HK-2 (cell line): ENCODE results near the gene RANGAP1.

Experiments used
- DNase-seq: peaks from one replicate; pipeline ENCODE4 v3.0.0-alpha.2; 2018; ENCODE audit not compliant: unreplicated experiment

The RANGAP1 gene

GRCh38 chr22:41257696-41258095 is 28.3 kb downstream of the RANGAP1 start:
- DNase-seq = no peak

GRCh38 chr22:41256254-41257253 is 29.4 kb downstream of the RANGAP1 start:
- DNase-seq = no peak

- DNase-seq = no peak
Measured at GRCh38 chr22:41254230-41254629, 31.8 kb downstream of the RANGAP1 start.

- DNase-seq = no peak
Measured at GRCh38 chr22:41252365-41252764, 33.6 kb downstream of the RANGAP1 start.

- DNase-seq = no peak
Measured at GRCh38 chr22:41250127-41250526, 35.9 kb downstream of the RANGAP1 start.

GRCh38 chr22:41249442-41249841 is 36.5 kb downstream of the RANGAP1 start:
- DNase-seq = no peak

GRCh38 chr22:41248758-41249157 is 37.2 kb downstream of the RANGAP1 start:
- DNase-seq = no peak

- DNase-seq = no peak
Measured at GRCh38 chr22:41248314-41248713, 37.7 kb downstream of the RANGAP1 start.

- no peak for DNase-seq
Measured at GRCh38 chr22:41247703-41248102, 38.3 kb downstream of the RANGAP1 start.

GRCh38 chr22:41245917-41246499 is 40.0 kb downstream of the RANGAP1 start:
- DNase-seq = no peak

- no peak for DNase-seq
Measured at GRCh38 chr22:41243361-41243760, 42.6 kb downstream of the RANGAP1 start.

- DNase-seq = no peak
Measured at GRCh38 chr22:41242396-41243117, 43.4 kb downstream of the RANGAP1 start.

GRCh38 chr22:41241133-41241676 is 44.8 kb downstream of the RANGAP1 start:
- DNase-seq = no peak

GRCh38 chr22:41240377-41241132 is 45.4 kb downstream of the RANGAP1 start, which contains the start of gene CHADL:
Gene CHADL (minus strand): TSS chr22:41240931. CDS start chr22:41240881, 50 bp downstream.
- DNase-seq = no peak

GRCh38 chr22:41239443-41240128 is 46.4 kb downstream of the RANGAP1 start:
- DNase-seq = no peak

GRCh38 chr22:41238570-41239442 is 47.2 kb downstream of the RANGAP1 start:
- no peak for DNase-seq

GRCh38 chr22:41237707-41238569 is 48.0 kb downstream of the RANGAP1 start:
- no peak for DNase-seq

GRCh38 chr22:41237036-41237706 is 48.8 kb downstream of the RANGAP1 start:
- no peak for DNase-seq
